Lower lobe of right lung (tissue), 2 donors: ENCODE measurements around the gene MBNL1. TPM values are rescaled to one million over a fixed set of nuclear protein-coding genes. Genes with fewer than 3 reads are reported as not detected.

Experiments used
- ATAC-seq, 2 donors: fragments of 200-7000 bp; cut with Tn5 transposase; one replicate each; pipeline ENCODE4 v1.9.1; 2020 to 2022; ENCODE audit warnings: mild to moderate bottlenecking in 2 of 2, moderate library complexity in 2 of 2
- DNase-seq: peaks from one replicate; pipeline ENCODE4 v3.0.0-alpha.2; 2020
- H3K27ac ChIP-seq: fragments of 200-600 bp; one replicate; pipeline ENCODE4 v1.8.0; 2022
- H3K27me3 ChIP-seq: fragments of 200-600 bp; one replicate; pipeline ENCODE4 v1.8.0; 2022; ENCODE audit warnings: low read depth
- H3K36me3 ChIP-seq: fragments of 200-600 bp; one replicate; pipeline ENCODE4 v1.8.0; 2022; ENCODE audit warnings: mild to moderate bottlenecking
- H3K4me1 ChIP-seq: fragments of 200-600 bp; one replicate; pipeline ENCODE4 v1.8.0; 2022
- H3K4me3 ChIP-seq: fragments of 200-600 bp; one replicate; pipeline ENCODE4 v1.8.0; 2022; ENCODE audit warnings: mild to moderate bottlenecking
- H3K9me3 ChIP-seq: fragments of 200-600 bp; one replicate; pipeline ENCODE4 v1.8.0; 2022
- intact Hi-C: fragments of 100-400 bp; cut with DNase I; formaldehyde crosslinking; loops from one replicate; pipeline ENCODE4 v1.11.0; 2022
- total RNA-seq: library from RNA; stranded (reverse); fragmentation: NEBNext Ultra II Directional; extraction: Animal tissue kit (Norgen Biotek cat#: 25700); gene quantifications from one replicate; pipeline ENCODE4 v1.2.1, GENCODE V29; 2021
- TF ChIP-seq, protein P1 (sequence below): fragments of 200-600 bp; IDR thresholded peaks from one replicate; pipeline ENCODE4 v1.8.0; 2022; ENCODE audit warnings: antibody characterized with exemption, mild to moderate bottlenecking
- donor health status: DM: no; HTN: yes; CAD: no; lungs with severe emphysema.

MBNL1 gene
- total RNA-seq, 1 donor from 2014 or later = 235 TPM

DNA sequence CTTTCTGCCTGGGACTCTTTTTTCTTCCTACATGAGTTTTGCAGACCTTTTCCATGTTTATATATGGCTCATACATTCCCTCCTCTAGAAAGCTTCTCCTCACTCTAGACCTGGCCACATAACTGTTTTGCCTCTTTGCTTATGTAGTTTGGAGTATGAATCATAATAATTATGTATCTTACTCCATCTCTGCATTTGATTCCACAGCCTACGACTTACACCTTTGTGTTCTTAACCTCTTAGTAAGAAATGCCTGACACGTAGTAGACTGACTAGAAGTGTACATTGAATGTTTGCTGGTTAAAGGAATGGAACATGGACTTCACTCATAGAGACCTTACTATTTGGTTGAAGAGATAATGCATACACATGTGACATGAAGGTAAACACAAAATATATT is 56.4 kb downstream of the MBNL1 start:
- TF ChIP-seq, protein P1, sequence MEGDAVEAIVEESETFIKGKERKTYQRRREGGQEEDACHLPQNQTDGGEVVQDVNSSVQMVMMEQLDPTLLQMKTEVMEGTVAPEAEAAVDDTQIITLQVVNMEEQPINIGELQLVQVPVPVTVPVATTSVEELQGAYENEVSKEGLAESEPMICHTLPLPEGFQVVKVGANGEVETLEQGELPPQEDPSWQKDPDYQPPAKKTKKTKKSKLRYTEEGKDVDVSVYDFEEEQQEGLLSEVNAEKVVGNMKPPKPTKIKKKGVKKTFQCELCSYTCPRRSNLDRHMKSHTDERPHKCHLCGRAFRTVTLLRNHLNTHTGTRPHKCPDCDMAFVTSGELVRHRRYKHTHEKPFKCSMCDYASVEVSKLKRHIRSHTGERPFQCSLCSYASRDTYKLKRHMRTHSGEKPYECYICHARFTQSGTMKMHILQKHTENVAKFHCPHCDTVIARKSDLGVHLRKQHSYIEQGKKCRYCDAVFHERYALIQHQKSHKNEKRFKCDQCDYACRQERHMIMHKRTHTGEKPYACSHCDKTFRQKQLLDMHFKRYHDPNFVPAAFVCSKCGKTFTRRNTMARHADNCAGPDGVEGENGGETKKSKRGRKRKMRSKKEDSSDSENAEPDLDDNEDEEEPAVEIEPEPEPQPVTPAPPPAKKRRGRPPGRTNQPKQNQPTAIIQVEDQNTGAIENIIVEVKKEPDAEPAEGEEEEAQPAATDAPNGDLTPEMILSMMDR = no peak
- intact Hi-C loops = no loop called here

DNA sequence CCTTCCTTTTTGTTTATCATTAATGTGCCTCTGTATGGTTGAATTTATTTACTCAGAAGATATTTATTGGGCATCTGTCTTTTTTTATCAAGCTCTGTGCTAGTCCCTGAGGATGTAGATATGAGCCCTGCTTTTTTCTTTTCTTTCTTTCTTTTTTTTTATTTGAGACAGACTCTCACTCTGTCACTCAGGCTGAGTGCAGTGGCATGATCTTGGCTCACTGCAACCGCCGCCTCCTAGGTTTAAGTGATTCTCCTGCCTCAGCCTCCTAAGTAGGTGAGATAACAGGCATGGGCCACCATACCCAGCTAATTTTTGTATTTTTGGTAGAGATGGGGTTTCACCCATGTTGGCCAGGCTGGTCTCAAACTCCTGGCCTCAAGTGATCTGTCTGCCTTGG is 58.5 kb downstream of the MBNL1 start:
- TF ChIP-seq, protein P1 = no peak
- Histone ChIP-seq H3K36me3 (peaks cover 6% of the 10 kb centered on the region), H3K4me3 (no peak overlapping the region), H3K27me3 (no peaks in the 10 kb centered on the region), H3K4me1 (peaks cover 71% of the 10 kb centered on the region), H3K9me3 (no peaks in the 10 kb centered on the region), H3K27ac (no peak overlapping the region)
- DNase-seq (no peak), ATAC-seq (no peak)
- intact Hi-C loops = no loop called here

More for the DNA sequence above, 56.4 kb downstream of the MBNL1 start:
- Histone ChIP-seq H3K4me3 (no peak overlapping the region), H3K27ac (no peak overlapping the region), H3K9me3 (no peaks in the 10 kb centered on the region), H3K4me1 (peaks cover 71% of the 10 kb centered on the region), H3K36me3 (peaks cover 6% of the 10 kb centered on the region), H3K27me3 (no peaks in the 10 kb centered on the region)
- ATAC-seq (no peak), DNase-seq (no peak)

DNA sequence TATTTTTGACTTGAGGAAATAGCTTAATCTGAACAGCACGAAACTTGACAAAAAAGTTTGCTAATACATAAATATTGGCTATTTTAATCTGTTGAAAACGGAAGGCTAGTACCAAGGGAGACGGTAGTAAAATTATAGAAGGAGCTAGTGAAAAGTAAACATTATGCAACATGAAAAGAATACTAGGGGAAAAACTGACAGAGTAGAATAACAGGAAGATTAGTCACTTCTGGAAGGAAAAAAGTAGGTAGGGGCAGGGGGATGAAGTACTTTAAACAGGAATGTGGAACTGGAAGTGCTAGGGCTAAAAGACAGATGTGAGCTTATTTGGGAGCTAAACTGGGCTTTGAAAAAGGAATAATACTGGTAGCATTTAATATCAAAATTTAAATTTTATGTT is 60.1 kb downstream of the MBNL1 start:
- ATAC-seq (peak; percentile 25 to 76), DNase-seq (no peak)
- TF ChIP-seq, protein P1 = no peak

DNA sequence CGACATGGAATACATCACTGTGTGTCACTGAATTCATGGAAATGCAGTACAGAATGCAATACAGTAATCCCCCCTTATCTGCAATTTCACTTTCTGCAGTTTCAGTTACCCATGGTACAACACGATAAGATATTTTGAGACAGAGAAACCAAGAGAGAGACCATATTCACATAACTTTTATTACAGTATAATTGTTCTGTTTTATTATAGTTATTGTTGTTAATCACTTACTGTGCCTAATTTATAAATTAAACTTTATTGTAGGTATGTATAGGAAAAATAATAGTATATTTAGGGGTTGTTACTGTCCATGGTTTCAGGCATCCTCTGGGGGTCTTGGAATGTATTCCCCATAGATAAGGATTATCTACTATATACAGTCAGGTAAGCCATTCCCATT is 61.8 kb downstream of the MBNL1 start:
- ATAC-seq (no peak), DNase-seq (no peak)
- Histone ChIP-seq H3K27ac (peak overlapping the region; percentile 14), H3K9me3 (no peaks in the 10 kb centered on the region), H3K27me3 (no peaks in the 10 kb centered on the region), H3K4me1 (peaks cover 76% of the 10 kb centered on the region), H3K4me3 (no peak overlapping the region), H3K36me3 (peaks cover 6% of the 10 kb centered on the region)
- intact Hi-C loops = no loop called here
- TF ChIP-seq, protein P1 = no peak

More for the DNA sequence above, 60.1 kb downstream of the MBNL1 start:
- intact Hi-C loops = no loop called here
- H3K9me3 ChIP-seq = no peaks in the 10 kb centered on the region
- H3K4me3 ChIP-seq = peak overlapping the region; percentile 4
- peaks cover 6% of the 10 kb centered on the region for H3K36me3 ChIP-seq
- no peaks in the 10 kb centered on the region for H3K27me3 ChIP-seq
- H3K27ac ChIP-seq = peak overlapping the region; percentile 34
- H3K4me1 ChIP-seq = peaks cover 70% of the 10 kb centered on the region

DNA sequence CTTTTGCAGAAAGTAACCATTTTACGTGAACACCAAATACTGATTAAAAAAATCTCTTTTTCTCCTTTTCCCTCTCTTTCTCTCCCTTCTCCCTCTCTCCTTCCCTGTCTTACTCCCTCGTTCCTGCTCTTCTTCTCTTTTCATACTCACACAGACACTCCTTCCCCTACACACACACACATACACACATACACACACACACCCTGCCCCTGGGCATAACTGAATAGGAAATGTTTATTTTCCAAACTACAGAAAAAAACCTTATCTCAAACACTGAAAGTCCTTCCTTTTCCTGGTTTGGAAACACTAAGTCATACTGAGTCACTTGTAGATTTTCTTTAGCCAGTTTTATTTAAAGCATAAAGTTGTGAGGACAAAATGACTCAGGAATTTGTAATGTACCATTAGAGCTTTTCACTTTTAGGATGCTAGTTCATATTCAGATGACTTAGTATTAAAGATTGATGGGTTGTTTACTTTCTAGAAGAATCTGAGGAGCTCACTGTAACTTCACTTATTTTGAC is 62.4 kb downstream of the MBNL1 start:
- peaks cover 2% of the 10 kb centered on the region for H3K36me3 ChIP-seq
- H3K4me1 ChIP-seq = peaks cover 76% of the 10 kb centered on the region
- H3K4me3 ChIP-seq = no peak overlapping the region
- intact Hi-C loops = no loop called here
- no peaks in the 10 kb centered on the region for H3K27me3 ChIP-seq
- peak overlapping the region; percentile 22 for H3K27ac ChIP-seq
- TF ChIP-seq, protein P1 = no peak
- peak in 1 of 2 donors; percentile 52 for ATAC-seq
- H3K9me3 ChIP-seq = no peaks in the 10 kb centered on the region
- no peak for DNase-seq
